ENCODE results near the gene PLCB1. TPM values are rescaled to one million over a fixed set of nuclear protein-coding genes. Genes with fewer than 3 reads are reported as not detected.

Gene PLCB1
- total and polyA plus RNA-seq, 2 of the 4 experiments (the other 2 are of a cell fraction): 5.6 to 16.1 TPM

- intact Hi-C loops (cut with micrococcal nuclease): loop anchor here (5.0 kb wide), 2 partner anchors 186 to 1956 kb away; partner anchors contain the start of gene BMP2
Measured at GRCh38 chr20:8723296-8723695, 591.2 kb downstream of the PLCB1 start.

More at GRCh38 chr20:8723296-8723695, 591.2 kb downstream of the PLCB1 start:
- Histone ChIP-seq H3K36me3 (ENCODE audit: control insufficient read depth, insufficient read depth, low read length) (no peaks in the 10 kb centered on the region), H3K9ac (ENCODE audit: low read depth, low read length) (no peak overlapping the region), H2BK5ac (ENCODE audit: low read depth, low read length, poor library complexity, severe bottlenecking) (no peak overlapping the region), H2AK9ac (replicated peaks; ENCODE audit: low read depth, low read length, poor library complexity) (no peak overlapping the region), H3K9me3 (ENCODE audit: control insufficient read depth, insufficient read depth, low read length) (no peaks in the 10 kb centered on the region), H3K27ac (ENCODE audit: insufficient read depth, low read length) (no peak overlapping the region), H2BK120ac (ENCODE audit: low read depth, low read length) (no peak overlapping the region), H3K79me1 (ENCODE audit: low read depth in 1 of 2, low read length in 2 of 2) (no peaks in the 10 kb centered on the region), H3K18ac (ENCODE audit: low read depth, low read length) (no peak overlapping the region), H3K4ac (ENCODE audit: low read depth, low read length) (no peak overlapping the region), H2BK15ac (ENCODE audit: low read depth, low read length) (no peak overlapping the region), H3K4me1 (ENCODE audit: control insufficient read depth, insufficient read depth, low read length) (no peaks in the 10 kb centered on the region), H3K4me3 (ENCODE audit: insufficient read depth, low read depth, low read length) (no peak overlapping the region), H4K5ac (ENCODE audit: low read depth, low read length) (no peak overlapping the region), H4K8ac (ENCODE audit: low read depth in 2 of 2, low read length in 2 of 2) (no peak overlapping the region), H2AK5ac (ENCODE audit: low read depth, low read length) (no peak overlapping the region), H4K91ac (ENCODE audit: insufficient read depth, low read depth, low read length) (no peak overlapping the region), H3K14ac (replicated peaks; ENCODE audit: low read depth, low read length) (no peak overlapping the region), H3K9me1 (ENCODE audit: insufficient read depth, low read length) (no peaks in the 10 kb centered on the region), H3K27me3 (ENCODE audit: control insufficient read depth, insufficient read depth, low read length) (no peaks in the 10 kb centered on the region), H2AFZ (replicated peaks; ENCODE audit: low read length, poor library complexity) (no peak overlapping the region), H3K23ac (ENCODE audit: low read depth, low read length) (no peak overlapping the region), H4K20me1 (ENCODE audit: insufficient read depth, low read length) (no peaks in the 10 kb centered on the region), H3K4me2 (ENCODE audit: low read depth, low read length) (no peak overlapping the region), H2BK20ac (ENCODE audit: low read depth, low read length) (no peak overlapping the region), H3K56ac (ENCODE audit: extremely low read depth, insufficient read depth, low read length) (no peak overlapping the region)
- in situ Hi-C loops (cut with MboI; ENCODE audit: low sequenced_read_pairs): loop anchor here (5.0 to 25.0 kb wide), 4 partner anchors 311 to 791 kb away; no protein-coding TSS in a partner anchor
- ChIA-PET POLR2A (ENCODE audit: unreplicated experiment) (no interaction called here), CTCF (interaction anchor here (0.5 to 3.6 kb wide), 6 partner anchors 8 to 797 kb away, joined by 3 to 73 read pairs (median 8); no protein-coding TSS in a partner anchor)
- no peak for DNase-seq
- no peak for ATAC-seq (ENCODE audit: low read depth)
- TF ChIP-seq NFE2L2 (IDR thresholded peaks at IDR 0.05; ENCODE audit: low read depth, low read length): no peak
- TF ChIP-seq MAZ (IDR thresholded peaks at IDR 0.05; ENCODE audit: borderline replicate concordance, low read depth, low read length): no peak
- TF ChIP-seq FOS (IDR thresholded peaks at IDR 0.05; ENCODE audit: low read depth, low read length): no peak
- no peak for TF ChIP-seq RAD21 (IDR thresholded peaks at IDR 0.05; ENCODE audit: low read length)
- no peak for TF ChIP-seq CEBPB (IDR thresholded peaks at IDR 0.05; ENCODE audit: low read depth, low read length)
- TF ChIP-seq ELK1 (IDR thresholded peaks at IDR 0.05; ENCODE audit: borderline replicate concordance, low read depth, low read length): no peak
- TF ChIP-seq POLR2A (IDR thresholded peaks at IDR 0.05; ENCODE audit: low read depth, low read length): no peak
- BruUV-seq (replicated peaks): no TSS peak
- dilution Hi-C loops (cut with HindIII; ENCODE audit: low sequenced_read_pairs, unreplicated experiment): no loop called here
